ENCODE results near the gene CDKAL1.
"Not testable (repeated sequence)": the region's sequence is repeated elsewhere in the genome, so short reads cannot be mapped to it uniquely, and the experiment has no call there.

Gene CDKAL1

GRCh38 chr6:20744911-20745557 is 210.8 kb downstream of the CDKAL1 start:
- DNase-seq (ENCODE audit: low read depth in 2 of 2), result no peak

- DNase-seq (ENCODE audit: low read depth in 2 of 2), result no peak
These were observed 211.8 kb downstream of the CDKAL1 start for GRCh38 chr6:20746024-20746423.

- no peak for DNase-seq (ENCODE audit: low read depth in 2 of 2)
These were observed 212.7 kb downstream of the CDKAL1 start for GRCh38 chr6:20746805-20747558.

DNA sequence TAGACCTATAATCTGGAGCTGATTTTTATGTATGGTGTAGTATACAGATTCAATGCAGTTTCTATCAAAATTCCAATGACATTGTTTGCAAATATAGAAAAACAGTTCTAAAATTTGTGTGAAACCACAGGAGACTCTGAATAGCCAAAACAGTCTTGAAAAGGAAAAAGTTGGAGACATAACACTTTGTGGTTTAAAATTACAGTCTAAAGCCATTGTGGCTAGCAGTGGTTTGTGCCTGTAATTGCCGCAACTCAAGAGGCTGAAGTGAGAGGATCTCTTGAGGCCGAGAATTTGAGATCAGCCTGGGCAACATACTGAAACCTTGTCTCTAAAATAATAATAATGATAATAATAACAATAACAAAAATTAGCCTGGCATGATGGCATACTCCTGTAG is 213.7 kb downstream of the CDKAL1 start:
- DNase-seq (ENCODE audit: low read depth in 2 of 2), result no peak

- DNase-seq (ENCODE audit: low read depth in 2 of 2), result no peak
These were observed 217.2 kb downstream of the CDKAL1 start for GRCh38 chr6:20751293-20751935.

DNA sequence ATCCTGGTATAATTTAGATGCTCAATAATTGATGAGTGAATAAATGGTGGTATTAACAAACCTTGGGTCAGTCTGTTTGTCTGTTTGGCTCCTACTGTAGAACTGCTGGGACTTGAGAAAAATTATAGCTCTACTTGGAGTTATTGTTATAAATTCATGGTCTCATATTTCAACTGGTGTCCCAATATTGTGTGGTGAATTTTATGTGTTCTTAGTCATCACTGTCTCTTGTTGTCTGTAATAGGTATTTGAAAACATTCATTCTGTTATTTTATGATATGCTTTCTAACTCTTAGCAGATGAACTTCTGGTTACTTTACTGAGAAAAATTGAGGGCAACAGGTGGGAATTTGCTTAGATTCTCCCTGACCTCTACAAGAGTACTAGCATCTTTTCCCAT is 221.4 kb downstream of the CDKAL1 start:
- DNase-seq (ENCODE audit: low read depth in 2 of 2), result no peak

- not testable (repeated sequence) for DNase-seq (ENCODE audit: low read depth in 2 of 2)
These were observed 222.4 kb downstream of the CDKAL1 start for GRCh38 chr6:20756584-20757147.

- no peak for DNase-seq (ENCODE audit: low read depth in 2 of 2)
These were observed 223.5 kb downstream of the CDKAL1 start for GRCh38 chr6:20757761-20758160.

DNA sequence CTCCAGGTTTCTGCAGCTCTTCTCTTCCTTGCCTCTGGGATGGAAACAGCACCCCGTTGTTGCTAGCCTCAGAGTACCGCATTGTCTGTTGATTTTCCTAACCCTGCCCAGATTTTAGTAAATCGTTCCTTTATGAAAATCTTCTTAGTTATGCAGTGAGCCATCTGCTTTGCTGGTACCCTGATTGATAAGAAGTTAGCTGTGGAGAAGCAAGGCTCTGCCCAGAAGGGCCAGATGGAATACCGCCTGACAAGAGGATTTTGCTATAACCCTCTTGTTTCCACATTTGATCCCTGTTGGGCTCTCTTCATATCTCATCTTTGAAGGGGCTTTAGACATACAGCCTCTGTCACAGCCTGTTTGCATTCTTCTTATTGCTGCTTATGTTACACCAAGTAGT is 229.0 kb downstream of the CDKAL1 start:
- no peak for DNase-seq (ENCODE audit: low read depth in 2 of 2)

- no peak for DNase-seq (ENCODE audit: low read depth in 2 of 2)
These were observed 235.4 kb downstream of the CDKAL1 start for GRCh38 chr6:20769631-20770030.

- no peak for DNase-seq (ENCODE audit: low read depth in 2 of 2)
These were observed 236.5 kb downstream of the CDKAL1 start for GRCh38 chr6:20770773-20771172.

DNA sequence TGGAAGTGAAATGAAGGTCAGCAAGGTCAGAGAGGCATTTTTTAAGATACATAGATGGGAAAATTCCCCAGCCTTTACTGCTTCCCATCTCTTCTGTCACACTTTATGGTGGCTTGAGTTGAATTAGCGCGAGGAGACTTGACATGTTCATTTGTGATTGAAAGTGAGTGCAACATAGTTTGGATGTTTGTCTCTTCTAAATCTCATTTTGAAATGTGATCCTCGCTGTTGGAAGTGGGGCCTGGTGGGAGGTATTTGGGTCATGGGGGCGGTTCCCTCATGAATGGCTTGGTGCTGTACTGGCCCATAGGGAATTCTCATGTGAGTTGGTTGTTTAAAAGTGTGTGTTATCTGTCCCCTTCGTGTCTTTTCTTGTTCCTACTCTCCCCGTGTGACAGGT is 237.2 kb downstream of the CDKAL1 start:
- DNase-seq (ENCODE audit: low read depth in 2 of 2), result no peak

DNA sequence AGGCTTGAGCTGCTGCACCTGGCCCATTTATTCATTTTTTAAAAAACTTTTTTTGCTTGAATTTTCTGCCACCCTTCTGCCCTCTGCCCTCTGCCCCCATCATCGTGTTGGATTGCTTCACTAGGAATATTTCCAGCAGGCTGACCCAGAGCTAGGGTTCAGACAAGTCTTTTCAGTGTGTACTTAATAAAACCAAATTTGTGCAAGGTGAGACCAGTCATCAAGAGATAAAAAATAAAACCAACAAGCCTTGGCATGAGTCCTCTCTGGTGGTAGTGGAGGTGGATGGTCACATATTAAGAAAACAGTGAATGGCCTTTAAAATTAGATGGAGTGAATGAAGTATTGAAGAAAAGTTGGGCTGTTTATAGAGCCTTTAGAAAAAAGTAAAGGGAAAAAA is 239.6 kb downstream of the CDKAL1 start:
- no peak for DNase-seq (ENCODE audit: low read depth in 2 of 2)

GRCh38 chr6:20775981-20776380 is 241.7 kb downstream of the CDKAL1 start:
- DNase-seq (ENCODE audit: low read depth in 2 of 2), result no peak

DNA sequence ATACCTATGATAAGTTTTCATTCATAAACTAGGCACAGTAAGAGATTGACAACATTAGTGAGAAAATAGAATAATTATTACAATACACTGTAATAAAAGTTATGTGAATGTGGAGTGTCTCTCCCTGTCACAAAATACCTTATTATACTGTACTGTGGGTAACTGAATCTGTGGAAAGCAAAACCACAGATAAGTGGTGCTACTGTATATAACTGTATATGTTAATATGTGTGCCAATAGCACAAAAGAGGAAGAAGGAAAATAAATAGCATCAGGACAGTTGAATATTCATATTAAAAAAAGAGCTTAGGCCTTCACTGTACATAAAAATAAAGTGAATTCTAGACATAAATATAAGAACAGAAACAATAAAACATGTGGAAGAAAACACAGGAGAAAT is 243.5 kb downstream of the CDKAL1 start:
- no peak for DNase-seq (ENCODE audit: low read depth in 2 of 2)

DNA sequence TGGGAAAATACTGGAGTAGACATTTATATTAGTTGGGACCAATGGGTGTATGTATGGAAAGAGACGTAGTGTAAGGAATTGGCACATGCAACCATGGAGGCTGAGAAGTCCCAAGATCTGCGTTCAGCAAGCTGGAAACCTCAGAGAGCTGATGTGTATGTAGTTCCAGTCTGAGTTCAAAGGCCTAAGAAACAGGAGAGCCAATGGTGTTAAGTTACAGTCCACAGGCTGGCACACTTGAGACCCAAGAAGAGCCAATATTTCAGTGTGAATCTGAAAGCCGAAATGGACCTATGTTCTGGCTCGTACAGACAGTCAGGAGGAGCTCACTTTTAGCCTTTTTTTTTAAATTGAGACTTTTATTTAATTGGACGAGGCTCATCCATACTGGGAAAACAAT is 244.2 kb downstream of the CDKAL1 start:
- no peak for DNase-seq (ENCODE audit: low read depth in 2 of 2)

GRCh38 chr6:20778912-20779311 is 244.7 kb downstream of the CDKAL1 start:
- DNase-seq (ENCODE audit: low read depth in 2 of 2), result no peak

DNA sequence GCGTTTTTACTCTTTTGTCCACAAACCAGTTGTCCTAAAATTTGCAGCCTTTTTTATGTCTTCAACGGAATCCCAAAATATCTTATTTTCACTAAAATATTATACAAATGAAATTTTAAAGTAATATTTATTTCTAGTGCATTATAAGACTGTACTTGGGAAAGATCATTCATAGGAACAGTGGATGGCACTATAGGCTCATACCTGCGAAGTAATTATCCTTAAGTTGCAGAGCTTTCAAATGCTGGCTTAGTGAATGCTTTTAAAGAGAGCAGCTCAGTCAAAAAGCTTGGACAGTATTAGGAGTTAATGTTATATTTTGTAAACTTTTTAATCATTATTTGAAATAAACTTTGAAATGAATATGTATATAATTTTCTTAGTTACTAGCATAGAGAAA is 254.9 kb downstream of the CDKAL1 start:
- DNase-seq (ENCODE audit: low read depth in 2 of 2), result no peak

GRCh38 chr6:20790032-20790791 is 256.0 kb downstream of the CDKAL1 start:
- no peak for DNase-seq (ENCODE audit: low read depth in 2 of 2)

DNA sequence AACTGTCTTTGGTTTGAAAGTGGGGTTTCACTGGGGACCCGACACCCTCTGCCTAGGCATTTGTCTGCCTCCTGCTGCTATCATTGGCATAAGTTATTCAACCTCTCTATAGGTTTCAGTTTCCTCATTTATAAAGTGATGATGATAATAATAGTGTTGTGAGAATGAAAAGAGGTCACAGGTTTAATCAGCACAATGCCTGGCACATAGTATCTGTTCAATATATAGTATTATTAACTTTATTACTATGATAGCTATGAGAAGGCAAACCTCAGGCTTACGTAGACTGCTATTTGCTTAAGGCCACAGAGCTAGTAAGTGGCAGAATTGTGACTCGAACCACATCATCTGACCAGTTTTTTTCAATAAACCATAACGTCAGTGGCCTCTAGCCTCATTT is 256.8 kb downstream of the CDKAL1 start:
- DNase-seq (ENCODE audit: low read depth in 2 of 2), result no peak

GRCh38 chr6:20791944-20792343 is 257.7 kb downstream of the CDKAL1 start:
- no peak for DNase-seq (ENCODE audit: low read depth in 2 of 2)

DNA sequence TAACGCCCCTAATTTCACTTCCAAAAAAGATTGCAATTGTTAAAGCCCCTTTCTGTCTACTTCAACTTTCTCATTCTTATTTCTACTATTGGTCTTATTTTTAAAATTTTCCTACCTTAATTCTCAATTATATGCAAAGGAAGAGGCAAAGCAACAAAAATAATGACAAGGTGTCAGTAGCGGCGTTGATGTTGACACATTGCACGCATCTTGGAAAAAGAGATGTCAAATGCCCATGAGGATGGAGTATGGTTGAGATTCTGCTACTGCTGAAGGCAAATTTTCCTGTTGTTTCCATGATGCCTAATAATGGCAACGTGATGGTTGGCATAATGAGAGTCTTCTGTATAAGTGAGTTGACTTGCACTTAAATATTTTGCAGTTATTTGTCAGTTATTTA is 258.9 kb downstream of the CDKAL1 start:
- no peak for DNase-seq (ENCODE audit: low read depth in 2 of 2)
